Measurements from ENCODE around the gene ECM1. TPM values are rescaled to one million over a fixed set of nuclear protein-coding genes. Genes with fewer than 3 reads are reported as not detected.
A peak's percentile ranks its signal among the peaks of the same experiment; 100 is the strongest.

Gene ECM1
- total and polyA plus RNA-seq, 2 of the 8 experiments (the other 6 are each of a cell fraction or from before 2014, with no cell fraction given): 0.95 to 0.98 TPM

DNA sequence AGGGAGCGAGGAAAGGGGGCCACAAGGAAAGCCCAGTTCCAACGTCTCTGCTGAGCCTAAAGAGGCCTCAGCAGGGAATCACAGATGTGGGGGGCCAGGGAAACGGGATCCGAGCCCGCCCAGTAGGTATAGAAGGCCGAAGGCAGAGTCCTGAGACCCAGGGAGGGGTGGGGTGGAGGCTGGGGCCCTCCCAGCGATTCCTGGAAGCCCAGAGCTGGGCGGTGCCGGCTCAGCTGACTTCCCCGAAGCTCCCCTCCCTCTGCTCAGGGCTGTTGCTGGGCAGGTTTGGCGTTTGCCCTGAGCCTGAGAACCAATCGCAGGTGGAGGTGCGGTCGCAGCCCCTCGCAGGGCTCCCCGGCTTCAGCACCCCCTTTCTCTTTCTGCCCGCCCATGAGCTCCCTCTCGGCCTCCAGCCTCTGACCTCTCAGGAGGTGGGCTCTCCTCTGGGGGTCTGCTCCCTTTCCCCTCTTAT lies 54.1 kb downstream of the ECM1 start:
- Histone ChIP-seq H4K8ac (ENCODE audit: extremely low read depth, insufficient read depth, low read length) (peak overlapping the region; percentile 77; the same call in 1 of the 2 replicates), H2BK120ac (replicated peaks; ENCODE audit: low read depth, low read length) (no peak overlapping the region), H3K27ac (ENCODE audit: low read depth, low read length) (peak overlapping the region; percentile 88), H3K23ac (ENCODE audit: insufficient read length) (no peak overlapping the region), H3K14ac (ENCODE audit: insufficient read length) (no peak overlapping the region), H3K9ac (replicated peaks in 1 of 4; ENCODE audit: extremely low read depth in 1 of 4, low read depth in 3 of 4, low read length in 3 of 4) (peak overlapping the region; percentile 73 to 79 (median 78)), H2BK5ac (ENCODE audit: low read depth, low read length) (peak overlapping the region; percentile 97), H4K91ac (replicated peaks; ENCODE audit: insufficient read length, low read length) (peak overlapping the region; percentile 96), H3K18ac (ENCODE audit: extremely low read depth, low read length) (peak overlapping the region; percentile 93), H3K4me3 (ENCODE audit: extremely low read depth in 1 of 4, insufficient read depth in 2 of 4, low read depth in 3 of 4, low read length in 4 of 4) (peak overlapping the region; percentile 42 to 79 (median 70)), H2BK20ac (ENCODE audit: low read length) (peak overlapping the region; percentile 97), H3K79me2 (ENCODE audit: control insufficient read depth in 1 of 2, insufficient read depth in 2 of 2, low read length in 2 of 2) (peaks cover 5 to 45% of the 10 kb centered on the region in 2 experiments; a peak in 3 of 4 replicates), H3K4me1 (replicated peaks in 1 of 4; ENCODE audit: control insufficient read depth in 3 of 4, insufficient read depth in 4 of 4, low read length in 3 of 4) (peaks cover 16 to 27% (median 21%) of the 10 kb centered on the region in 4 experiments), H3K36me3 (ENCODE audit: control insufficient read depth in 2 of 4, insufficient read depth in 4 of 4, low read length in 3 of 4) (no peaks in the 10 kb centered on the region), H3K56ac (replicated peaks; ENCODE audit: insufficient read length, low read depth, low read length) (peak overlapping the region; percentile 71), H2BK12ac (ENCODE audit: low read depth, low read length) (peak overlapping the region; percentile 95), H2AFZ (ENCODE audit: low read length) (no peak overlapping the region), H3K4me2 (ENCODE audit: insufficient read depth in 1 of 2, low read depth in 2 of 2, low read length in 2 of 2) (peak overlapping the region; percentile 85 to 95), H3K4ac (replicated peaks; ENCODE audit: insufficient read length, low read depth, low read length) (peak overlapping the region; percentile 12), H2AK5ac (ENCODE audit: low read depth, low read length) (peak overlapping the region; percentile 54; the same call in 1 of the 2 replicates), H3K79me1 (ENCODE audit: low read depth, low read length) (no peaks in the 10 kb centered on the region), H4K20me1 (replicated peaks in 1 of 2; ENCODE audit: control insufficient read depth in 1 of 2, insufficient read depth in 2 of 2, low read length in 2 of 2) (peaks cover 0 to 2% of the 10 kb centered on the region in 2 experiments), H3K9me3 (ENCODE audit: insufficient read depth in 2 of 2, low read depth in 1 of 2, low read length in 1 of 2) (no peaks in the 10 kb centered on the region), H2BK15ac (ENCODE audit: low read length) (peak overlapping the region; percentile 100; the same call in 1 of the 2 replicates), H3K23me2 (ENCODE audit: low read depth, low read length) (peaks cover 7% of the 10 kb centered on the region), H4K5ac (ENCODE audit: insufficient read length, low read depth, low read length) (peak overlapping the region; percentile 92), H3K27me3 (replicated peaks in 1 of 4; ENCODE audit: control insufficient read depth in 3 of 4, extremely low read depth in 1 of 4, insufficient read depth in 3 of 4, low read length in 3 of 4) (no peaks in the 10 kb centered on the region)
- FAIRE-seq (no peak), DNase-seq (ENCODE audit: low read depth in 1 of 2, low spot score in 2 of 2) (peak; percentile 80 to 91)
- 2% methylated on average over 18 of the region's 18 CpGs; no CpG with 5 or more reads in 1 of the 2 experiments for WGBS, 2 experiments (ENCODE audit: extremely low coverage in 1 of 2, insufficient coverage in 1 of 2, insufficient read length in 1 of 2, insufficient replicate concordance in 2 of 2, low coverage in 1 of 2, low lambda C conversion rate in 2 of 2, missing lambda C conversion rate in 1 of 2)
- POLR2A ChIA-PET (ENCODE audit: partially characterized antibody): interaction anchor here (2.7 to 43.7 kb wide), 6 partner anchors 11 to 80 kb away, joined by 10 to 1380 read pairs (median 46); partner anchors contain the start of genes ADAMTSL4, ENSA, FALEC and MCL1
- CTCF ChIA-PET (ENCODE audit: partially characterized antibody): interaction anchor here (0.7 to 13.7 kb wide), 10 partner anchors 10 to 64 kb away, joined by 3 to 210 read pairs (median 11); partner anchors contain the start of gene ADAMTSL4
